Measurements from ENCODE around the gene FEN1. TPM values are rescaled to one million over a fixed set of nuclear protein-coding genes. Genes with fewer than 3 reads are reported as not detected.

Gene FEN1
- total RNA-seq, 1 experiment from 2014 or later, result 21.5 TPM

Other genes starting within 250 kb of the FEN1 start
- gene SYT7, start 211.8 kb upstream of the FEN1 start, total RNA-seq (2022), result 25.2 and 57.7 TPM in 2 replicates
- 1.0 and 1.5 TPM in 2 replicates for gene DAGLA, start 112.5 kb upstream of the FEN1 start, total RNA-seq (2022)
- 0.16 TPM in 1 of 2 replicates, not detected in the other for gene MYRF, start 40.3 kb upstream of the FEN1 start, total RNA-seq (2022)
- 184 and 300 TPM in 2 replicates for gene TMEM258, start 312 bp upstream of the FEN1 start, total RNA-seq (2022)
- 24.2 and 27.5 TPM in 2 replicates for gene FADS1, start 24.1 kb downstream of the FEN1 start, total RNA-seq (2022)
- 7.5 and 20.6 TPM in 2 replicates for gene FADS2, start 35.4 kb downstream of the FEN1 start, total RNA-seq (2022)
- 145 and 184 TPM in 2 replicates for gene FADS3, start 98.6 kb downstream of the FEN1 start, total RNA-seq (2022)
- 2.3 and 4.5 TPM in 2 replicates for gene RAB3IL1, start 124.7 kb downstream of the FEN1 start, total RNA-seq (2022)
- 2.5 and 3.2 TPM in 2 replicates for gene BEST1, start 157.4 kb downstream of the FEN1 start, total RNA-seq (2022)
- gene FTH1, start 174.7 kb downstream of the FEN1 start, total RNA-seq (2022), result 8,367 and 15,492 TPM in 2 replicates

Measured in MCF 10A (cell line).